HCT116 (cell line): Measurements from ENCODE around the gene GNG7. TPM values are rescaled to one million over a fixed set of nuclear protein-coding genes. Genes with fewer than 3 reads are reported as not detected.
A peak's percentile ranks its signal among the peaks of the same experiment; 100 is the strongest.

Source experiments
- ATAC-seq: fragments of 200-7000 bp; cut with Tn5 transposase; 2 replicates; pipeline ENCODE4 v1.9.1; 2020; ENCODE audit warnings: mild to moderate bottlenecking, moderate library complexity
- BruUV-seq: library from RNA; stranded (reverse); fragments of 400-500 nt; replicated peaks from 2 replicates; lab custom pipeline; 2021; lab: Mats Ljungman, UMichigan
- CTCF ChIA-PET: fragments of 300-600 bp; sonication (Branson Sonifier 250); formaldehyde crosslinking; loops from one replicate; lab custom pipeline; 2021; ENCODE audit warnings: antibody characterized with exemption; lab: Charles Lee
- POLR2A ChIA-PET: fragments of 300-600, 350-600 bp; sonication (Branson Sonifier 250); formaldehyde crosslinking; loops from one replicate; lab custom pipeline; 2021; ENCODE audit warnings: antibody characterized with exemption; lab: Charles Lee
- RAD21 ChIA-PET, 2 experiments: fragments of 300-600 bp; sonication (Branson Sonifier 250); formaldehyde crosslinking; loops; one replicate each; lab custom pipeline; 2023; ENCODE audit warnings: low total read pairs in 2 of 2; ENCODE audit not compliant: uncharacterized antibody in 2 of 2, unreplicated experiment in 2 of 2, low non-redundant PET in 1 of 2; lab: Charles Lee
- DNase-seq: peaks from one replicate; pipeline ENCODE4 v3.0.0-alpha.2; 2010; ENCODE audit warnings: low read depth, low spot score
- H2AFZ ChIP-seq: fragments of 200-600 bp; shearing (Covaris generic), sonication (generic); 2 replicates; pipeline ENCODE4 v1.6.1; 2017; ENCODE audit warnings: low read depth, mixed run types, mixed read lengths, antibody characterized with exemption, low read length; ENCODE audit not compliant: poor library complexity, severe bottlenecking
- H3K27ac ChIP-seq: 2 replicates; pipeline ENCODE4 v1.5.1; 2012; ENCODE audit warnings: low read depth, low read length
- H3K27me3 ChIP-seq: fragments of 200-600 bp; sonication (generic); 2 replicates; pipeline ENCODE4 v1.6.1; 2016; ENCODE audit warnings: mixed run types, low read length, mixed read lengths; ENCODE audit not compliant: insufficient read depth
- H3K36me3 ChIP-seq, 2 experiments: fragments of 200-500 bp in 1 of 2; fragments of 200-600 bp in 1 of 2; sonication (Bioruptor generic) in 1 of 2; sonication (generic) in 1 of 2; 2 replicates each; pipeline versions ENCODE4 v1.5.1 to v1.6.1; 2014 to 2016; ENCODE audit warnings: low read length in 2 of 2, inconsistent platforms in 1 of 2, mixed read lengths in 1 of 2, mixed run types in 1 of 2; ENCODE audit not compliant: insufficient read depth in 2 of 2, control insufficient read depth in 1 of 2
- H3K4me1 ChIP-seq, 2 experiments: fragments of 200-600 bp in 1 of 2; sonication (generic) in 1 of 2; 2 replicates each; pipeline versions ENCODE4 v1.5.1 to v1.6.1; 2012 to 2017; ENCODE audit warnings: low read length in 2 of 2, inconsistent platforms in 1 of 2, mild to moderate bottlenecking in 1 of 2, mixed read lengths in 1 of 2, mixed run types in 1 of 2, moderate library complexity in 1 of 2; ENCODE audit not compliant: insufficient read depth in 2 of 2, control insufficient read depth in 1 of 2
- H3K4me2 ChIP-seq: fragments of 200-600 bp; sonication (generic); 2 replicates; pipeline ENCODE4 v1.6.1; 2017; ENCODE audit warnings: mixed run types, low read length, mixed read lengths
- H3K4me3 ChIP-seq, 2 experiments: fragments of 200-600 bp in 1 of 2; sonication (generic) in 1 of 2; replicated peaks in 1 of 2; 2 replicates each; pipeline ENCODE4 v1.5.1; 2011 to 2016; ENCODE audit warnings: low read length in 2 of 2, control low read depth in 1 of 2, low read depth in 1 of 2, mild to moderate bottlenecking in 1 of 2, mixed read lengths in 1 of 2, mixed run types in 1 of 2
- H3K79me2 ChIP-seq: fragments of 200-600 bp; sonication (generic); 2 replicates; pipeline ENCODE4 v1.6.1; 2017; ENCODE audit warnings: mild to moderate bottlenecking, mixed run types, low read length, moderate library complexity, mixed read lengths; ENCODE audit not compliant: insufficient read depth
- H3K9ac ChIP-seq: fragments of 200-600 bp; sonication (generic); 2 replicates; pipeline ENCODE4 v1.6.1; 2016; ENCODE audit warnings: low read length, mixed read lengths
- H3K9me2 ChIP-seq: fragments of 200-600 bp; sonication (generic), shearing (Covaris generic); 2 replicates; pipeline ENCODE4 v1.6.1; 2017; ENCODE audit warnings: mixed run types, mild to moderate bottlenecking, moderate library complexity; ENCODE audit not compliant: insufficient read depth
- H3K9me3 ChIP-seq, 2 experiments: fragments of 200-500 bp in 1 of 2; fragments of 200-600 bp in 1 of 2; sonication (Bioruptor generic) in 1 of 2; sonication (generic) in 1 of 2; 2 replicates each; pipeline ENCODE4 v1.6.1; 2014 to 2017; ENCODE audit warnings: low read length in 2 of 2, mixed read lengths in 2 of 2, inconsistent platforms in 1 of 2, low read depth in 1 of 2, mild to moderate bottlenecking in 1 of 2, mixed run types in 1 of 2, moderate library complexity in 1 of 2; ENCODE audit not compliant: control insufficient read depth in 1 of 2, insufficient read depth in 1 of 2
- H4K20me1 ChIP-seq: fragments of 200-600 bp; sonication (generic), shearing (Covaris generic); 2 replicates; pipeline ENCODE4 v1.6.1; 2017; ENCODE audit warnings: mixed run types, mild to moderate bottlenecking, moderate library complexity; ENCODE audit not compliant: insufficient read depth
- CBX3 ChIP-seq: IDR thresholded peaks from 2 replicates; pipeline ENCODE4 v1.6.1; 2012; ENCODE audit warnings: low read depth
- EGR1 ChIP-seq: IDR thresholded peaks from 2 replicates; pipeline ENCODE4 v1.6.1; 2012; ENCODE audit warnings: low read depth
- JUND ChIP-seq: IDR thresholded peaks from 2 replicates; pipeline ENCODE4 v1.6.1; 2012
- RAD21 ChIP-seq: IDR thresholded peaks from 2 replicates; pipeline ENCODE4 v1.6.1; 2012; ENCODE audit warnings: low read depth, mild to moderate bottlenecking
- YY1 ChIP-seq: IDR thresholded peaks from 2 replicates; pipeline ENCODE4 v1.6.1; 2011; ENCODE audit warnings: low read length, low read depth, moderate library complexity, mild to moderate bottlenecking; ENCODE audit not compliant: insufficient replicate concordance; ENCODE audit errors: extremely low read depth
- ZNF274 ChIP-seq: fragments of 200-500 bp; sonication (Bioruptor generic); IDR thresholded peaks from 2 replicates; pipeline ENCODE4 v1.6.1; 2014; ENCODE audit warnings: mild to moderate bottlenecking, low read depth, low read length, inconsistent platforms
- intact Hi-C: fragments of 100-400 bp; cut with micrococcal nuclease; formaldehyde crosslinking; loops from 2 replicates; pipeline ENCODE4 v1.10.0; 2022
- total RNA-seq: library from RNA; stranded (reverse); gene quantifications from one replicate; pipeline ENCODE4 v1.2.1, GENCODE V29; 2021; ENCODE audit not compliant: unreplicated experiment
- TF ChIP-seq, protein P1 (sequence below), 3 experiments: fragments of 200-600 bp in 1 of 3; sonication (generic) in 1 of 3; IDR thresholded peaks in 2 of 3; conservative IDR thresholded peaks in 1 of 3; 2 replicates each; pipeline ENCODE4 v1.5.1; 2012 to 2017; ENCODE audit warnings: low read depth in 2 of 3, low read length in 2 of 3, antibody characterized with exemption in 1 of 3, borderline replicate concordance in 1 of 3, control low read depth in 1 of 3, mild to moderate bottlenecking in 1 of 3, mixed read lengths in 1 of 3, mixed run types in 1 of 3, moderate library complexity in 1 of 3; ENCODE audit not compliant: insufficient read depth in 1 of 3
- TF ChIP-seq, protein P2 (sequence below): IDR thresholded peaks from 2 replicates; pipeline ENCODE4 v1.6.1; 2012
- TF ChIP-seq, protein P3 (sequence below): IDR thresholded peaks from 2 replicates; pipeline ENCODE4 v1.6.1; 2012

Gene GNG7
- total RNA-seq, 1 experiment from 2014 or later, result 11.3 TPM

DNA sequence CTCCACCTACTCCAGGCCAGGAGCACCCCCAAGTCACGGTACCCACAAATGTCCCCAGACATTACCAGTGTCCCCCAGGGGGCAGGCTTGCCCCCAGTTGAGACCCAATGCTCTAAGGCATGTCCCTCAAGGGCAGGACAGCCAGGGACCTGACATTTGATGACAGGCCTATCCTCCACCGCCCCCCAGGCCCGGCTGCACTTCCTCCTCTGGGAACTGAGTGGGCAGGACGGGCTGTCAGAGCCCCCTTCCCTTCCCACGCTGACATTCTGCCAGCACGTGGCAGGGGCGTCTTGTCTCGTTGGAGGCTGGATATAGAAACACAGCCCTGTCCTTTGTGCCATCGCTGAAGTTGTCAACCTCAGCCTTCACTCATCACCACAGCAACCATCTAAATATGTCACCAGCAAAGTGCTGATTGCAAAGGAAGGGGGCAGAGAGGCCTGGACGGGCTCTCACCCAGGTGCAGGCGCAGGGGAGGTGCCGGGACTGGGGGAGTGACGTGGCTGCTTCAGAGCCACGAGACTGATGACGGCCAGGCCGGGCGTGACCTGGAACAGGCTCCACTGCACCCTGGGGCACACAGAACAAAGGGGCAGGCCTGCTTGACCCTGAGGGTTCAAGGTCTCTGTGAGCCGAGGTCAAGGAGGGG is 38.4 kb downstream of the GNG7 start:
- ChIA-PET RAD21 (no interaction called here), CTCF (no interaction called here), POLR2A (no interaction called here)
- H3K79me2 ChIP-seq, result no peaks in the 10 kb centered on the region
- no TSS peak for BruUV-seq
- H3K27me3 ChIP-seq, result no peaks in the 10 kb centered on the region
- H3K9me2 ChIP-seq, result no peaks in the 10 kb centered on the region
- H3K9me3 ChIP-seq, result peaks cover 4 to 14% of the 10 kb centered on the region in 2 experiments; a peak in 3 of 4 replicates
- no peaks in the 10 kb centered on the region for H3K36me3 ChIP-seq
- no peak overlapping the region for H3K4me2 ChIP-seq
- no peak overlapping the region for H3K4me3 ChIP-seq
- H3K4me1 ChIP-seq, result no peaks in the 10 kb centered on the region
- no peak overlapping the region for H3K27ac ChIP-seq
- H4K20me1 ChIP-seq, result no peaks in the 10 kb centered on the region
- ATAC-seq, result no peak
- intact Hi-C loops, result no loop called here
- DNase-seq, result no peak
- no peak for TF ChIP-seq EGR1
- TF ChIP-seq, protein P1, sequence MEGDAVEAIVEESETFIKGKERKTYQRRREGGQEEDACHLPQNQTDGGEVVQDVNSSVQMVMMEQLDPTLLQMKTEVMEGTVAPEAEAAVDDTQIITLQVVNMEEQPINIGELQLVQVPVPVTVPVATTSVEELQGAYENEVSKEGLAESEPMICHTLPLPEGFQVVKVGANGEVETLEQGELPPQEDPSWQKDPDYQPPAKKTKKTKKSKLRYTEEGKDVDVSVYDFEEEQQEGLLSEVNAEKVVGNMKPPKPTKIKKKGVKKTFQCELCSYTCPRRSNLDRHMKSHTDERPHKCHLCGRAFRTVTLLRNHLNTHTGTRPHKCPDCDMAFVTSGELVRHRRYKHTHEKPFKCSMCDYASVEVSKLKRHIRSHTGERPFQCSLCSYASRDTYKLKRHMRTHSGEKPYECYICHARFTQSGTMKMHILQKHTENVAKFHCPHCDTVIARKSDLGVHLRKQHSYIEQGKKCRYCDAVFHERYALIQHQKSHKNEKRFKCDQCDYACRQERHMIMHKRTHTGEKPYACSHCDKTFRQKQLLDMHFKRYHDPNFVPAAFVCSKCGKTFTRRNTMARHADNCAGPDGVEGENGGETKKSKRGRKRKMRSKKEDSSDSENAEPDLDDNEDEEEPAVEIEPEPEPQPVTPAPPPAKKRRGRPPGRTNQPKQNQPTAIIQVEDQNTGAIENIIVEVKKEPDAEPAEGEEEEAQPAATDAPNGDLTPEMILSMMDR (IDR thresholded peaks at IDR 0.05 in 2 of 3, conservative IDR thresholded peaks at IDR 0.05 in 1 of 3; ENCODE audit: borderline replicate concordance in 1 of 3, insufficient read depth in 1 of 3, low read depth in 2 of 3, low read length in 2 of 3), result 0 out of 6 replicates have a peak, but pooled peaks of 2 of the 3 experiments have one; percentile 3 to 10
- TF ChIP-seq YY1, result no peak
- TF ChIP-seq CBX3, result no peak
- TF ChIP-seq, protein P2, sequence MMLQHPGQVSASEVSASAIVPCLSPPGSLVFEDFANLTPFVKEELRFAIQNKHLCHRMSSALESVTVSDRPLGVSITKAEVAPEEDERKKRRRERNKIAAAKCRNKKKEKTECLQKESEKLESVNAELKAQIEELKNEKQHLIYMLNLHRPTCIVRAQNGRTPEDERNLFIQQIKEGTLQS, result no peak
- TF ChIP-seq, protein P3, sequence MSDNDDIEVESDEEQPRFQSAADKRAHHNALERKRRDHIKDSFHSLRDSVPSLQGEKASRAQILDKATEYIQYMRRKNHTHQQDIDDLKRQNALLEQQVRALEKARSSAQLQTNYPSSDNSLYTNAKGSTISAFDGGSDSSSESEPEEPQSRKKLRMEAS, result no peak
- no peak for TF ChIP-seq RAD21
- no peak for TF ChIP-seq ZNF274
- TF ChIP-seq JUND, result no peak
- TF ChIP-seq, all 23 proteins: peak for 1
- no peak overlapping the region for H3K9ac ChIP-seq
- H2AFZ ChIP-seq, result no peak overlapping the region
